NCI-H226 (cell line): ENCODE data around the gene VPS52.
"Not testable (repeated sequence)": the region's sequence is repeated elsewhere in the genome, so short reads cannot be mapped to it uniquely, and the experiment has no call there.

Source experiments
- DNase-seq: peaks from one replicate; pipeline ENCODE4 v3.0.0-alpha.2; 2015

The VPS52 gene

DNA sequence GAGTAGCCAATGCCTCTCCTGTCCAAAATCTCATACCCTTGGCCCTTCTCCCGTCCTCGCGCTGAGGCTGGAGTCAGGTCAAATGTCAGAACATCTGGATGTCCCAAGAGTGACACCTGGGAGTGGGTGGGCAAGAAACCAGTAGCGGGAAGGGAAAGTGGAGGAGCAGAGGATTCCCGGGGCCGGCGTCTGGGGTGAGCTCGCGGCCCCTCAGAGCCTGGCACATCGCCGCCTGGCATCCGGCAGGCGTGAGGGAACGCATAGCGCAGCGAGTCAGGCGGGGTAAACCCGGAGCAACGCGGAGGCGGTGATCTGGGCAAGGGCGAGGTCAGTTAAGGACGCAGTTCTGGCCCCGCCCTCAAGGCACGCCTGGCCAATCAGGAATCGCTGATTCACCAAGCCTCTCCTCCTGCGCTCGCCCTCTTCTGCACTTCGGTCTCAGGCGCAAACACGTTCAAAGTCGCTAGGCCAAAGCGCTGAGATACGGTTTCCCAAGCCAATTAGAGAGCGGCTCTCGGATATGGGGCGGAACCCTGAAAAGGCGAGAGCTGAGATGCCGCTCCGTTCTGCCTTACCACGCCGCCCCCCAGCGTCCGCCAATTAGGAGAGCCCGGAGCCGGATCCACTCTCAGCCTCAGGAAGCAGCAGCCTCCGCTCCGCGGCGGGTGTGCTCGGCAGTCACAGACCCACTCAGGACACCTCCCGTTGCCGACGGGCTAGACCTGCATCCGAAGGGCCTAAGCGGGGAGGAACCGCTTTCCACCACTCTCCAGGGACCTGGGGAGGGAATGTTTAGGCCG, 22.5 kb downstream of the VPS52 start:
- DNase-seq: peak; percentile 100

DNA sequence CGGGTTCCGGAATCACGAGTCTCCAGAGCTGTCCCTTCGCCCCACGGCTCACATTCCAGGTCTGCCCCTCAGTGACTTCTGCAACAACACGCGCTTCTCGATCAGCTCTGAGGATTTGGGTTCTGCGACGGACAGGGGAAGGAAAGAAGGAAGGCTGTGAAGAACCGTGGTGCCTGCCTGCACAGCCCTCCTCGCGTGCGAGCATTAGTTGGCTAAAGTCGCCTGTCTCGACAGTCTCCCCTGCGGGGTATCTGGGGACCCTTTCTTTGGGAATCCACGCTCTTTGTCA, 23.1 kb downstream of the VPS52 start:
- DNase-seq: no peak

DNA sequence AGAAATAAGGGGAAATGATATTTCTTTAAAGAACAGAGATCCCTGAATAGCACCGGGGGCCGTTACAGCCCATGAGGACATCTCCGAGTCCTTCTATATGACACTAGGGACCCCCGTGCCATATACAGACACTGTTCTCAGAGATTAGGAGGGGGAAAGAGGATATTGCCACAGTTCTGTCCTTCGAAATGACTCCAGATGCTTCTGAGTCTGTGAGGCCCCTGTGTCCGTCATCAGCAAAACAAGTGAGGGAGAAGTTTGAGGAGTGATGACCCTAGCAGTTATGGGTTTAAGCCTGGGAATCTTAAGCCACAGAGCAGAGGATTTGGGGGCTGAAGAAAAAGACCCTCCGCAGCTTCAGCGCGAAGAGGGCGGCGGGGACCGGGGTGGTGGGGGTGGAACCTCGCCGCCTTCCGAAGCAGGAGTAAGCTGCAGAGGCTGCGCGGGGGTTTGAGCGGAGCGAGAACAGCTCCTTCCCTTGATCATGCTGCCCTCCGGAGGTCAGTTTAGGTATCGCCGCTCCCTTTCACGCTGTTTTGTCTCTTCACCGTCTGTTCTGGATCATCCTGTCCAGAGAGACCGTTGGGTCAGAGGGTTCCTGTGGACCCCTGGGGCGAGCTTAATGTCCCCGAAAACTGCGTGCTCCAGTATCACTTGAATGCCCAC, 23.6 kb downstream of the VPS52 start:
- peak; percentile 80 for DNase-seq

DNA sequence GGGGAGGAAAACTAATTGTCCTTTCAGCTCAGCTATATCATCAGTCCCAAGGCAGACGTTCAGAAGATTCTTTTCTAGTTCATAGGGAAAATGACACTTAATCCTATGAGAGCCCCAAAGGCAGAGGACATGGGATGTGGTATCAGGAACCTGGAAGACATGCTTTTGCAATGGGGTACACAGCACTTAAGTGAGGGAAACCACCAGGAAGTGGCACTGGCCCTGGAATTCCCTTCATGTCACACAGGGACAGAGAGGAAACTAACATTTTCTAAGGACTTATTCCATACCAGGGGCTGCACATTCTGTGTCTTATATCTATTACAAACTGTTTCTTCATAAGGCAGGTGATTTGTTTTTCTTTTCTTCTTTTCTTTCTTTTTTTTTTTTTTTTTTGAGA, 28.2 kb downstream of the VPS52 start:
- DNase-seq: no peak

DNA sequence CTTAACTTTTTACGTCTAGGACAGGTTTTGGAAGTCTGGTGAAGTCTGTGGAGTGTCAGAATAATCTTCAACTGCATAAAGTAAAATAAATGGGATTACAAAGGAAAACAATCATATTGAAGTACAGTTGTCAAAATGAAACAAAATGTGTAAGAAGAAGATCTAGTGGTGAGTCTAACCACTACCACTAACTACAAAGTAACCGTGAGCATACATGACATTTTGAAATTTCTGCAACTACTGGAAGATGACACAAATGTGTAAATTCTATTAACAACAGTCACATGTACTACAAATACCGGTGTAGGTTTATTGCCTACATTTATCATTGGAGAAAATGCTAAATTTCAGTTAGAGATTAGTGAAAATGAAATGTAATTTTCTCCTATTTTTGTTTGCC, 29.7 kb downstream of the VPS52 start:
- no peak for DNase-seq

DNA sequence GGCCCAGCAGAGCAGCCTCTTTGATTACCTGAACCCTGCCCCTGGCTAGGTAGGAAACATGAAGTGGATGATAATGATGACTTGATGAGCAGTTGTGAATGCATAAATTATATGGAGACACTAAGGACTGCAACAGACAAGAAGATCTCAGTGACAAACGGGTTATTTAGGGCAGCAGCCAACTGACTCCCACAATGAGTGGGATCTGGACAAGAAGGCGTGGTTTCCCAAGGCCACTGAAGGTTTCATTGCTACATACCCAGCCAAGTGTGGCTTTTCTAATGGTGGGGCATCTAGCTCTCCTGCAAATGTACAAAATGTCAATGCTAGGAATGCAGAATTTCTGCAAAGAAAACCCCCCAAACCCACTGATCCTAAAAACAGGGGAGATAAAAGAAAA, 33.9 kb downstream of the VPS52 start:
- no peak for DNase-seq

DNA sequence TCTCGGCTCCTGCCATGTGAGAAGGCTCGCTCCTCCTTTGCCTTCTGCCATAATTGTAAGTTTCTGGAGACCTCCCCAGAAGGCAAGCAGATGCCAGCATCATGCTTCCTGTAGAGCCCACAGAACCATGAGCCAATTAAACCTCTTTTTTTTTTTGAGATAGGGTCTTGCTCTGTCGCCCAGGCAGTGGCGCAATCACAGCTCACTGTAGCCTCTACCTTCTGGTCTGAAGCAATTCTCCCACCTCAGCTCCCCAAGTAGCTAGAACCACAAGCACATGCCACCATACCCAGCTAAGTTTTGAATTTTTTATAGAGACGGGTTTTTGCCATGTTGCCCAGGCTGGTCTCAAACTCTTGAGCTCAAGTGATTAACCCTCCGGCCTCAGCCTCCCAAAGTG, 34.8 kb downstream of the VPS52 start:
- no peak for DNase-seq

DNA sequence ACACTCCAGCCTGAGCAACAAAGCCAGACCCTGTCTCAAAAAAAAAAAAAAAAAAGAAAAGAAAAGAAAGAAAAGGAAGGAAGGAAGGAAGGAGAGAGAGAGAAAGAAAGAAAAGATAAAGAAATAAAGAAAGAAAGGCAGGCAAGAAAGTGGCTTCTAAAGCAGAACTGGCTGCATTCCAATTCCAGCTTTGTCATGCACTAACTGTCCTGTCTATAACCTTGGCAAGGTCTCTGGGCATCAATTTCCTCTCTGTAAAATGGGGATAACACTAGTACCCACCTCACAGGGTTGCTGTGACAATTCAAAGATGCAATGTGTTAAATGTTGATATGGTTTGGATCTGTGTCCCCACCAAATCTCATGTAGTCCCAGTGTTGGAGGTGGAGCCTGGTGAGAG, 35.3 kb downstream of the VPS52 start:
- DNase-seq: no peak

DNA sequence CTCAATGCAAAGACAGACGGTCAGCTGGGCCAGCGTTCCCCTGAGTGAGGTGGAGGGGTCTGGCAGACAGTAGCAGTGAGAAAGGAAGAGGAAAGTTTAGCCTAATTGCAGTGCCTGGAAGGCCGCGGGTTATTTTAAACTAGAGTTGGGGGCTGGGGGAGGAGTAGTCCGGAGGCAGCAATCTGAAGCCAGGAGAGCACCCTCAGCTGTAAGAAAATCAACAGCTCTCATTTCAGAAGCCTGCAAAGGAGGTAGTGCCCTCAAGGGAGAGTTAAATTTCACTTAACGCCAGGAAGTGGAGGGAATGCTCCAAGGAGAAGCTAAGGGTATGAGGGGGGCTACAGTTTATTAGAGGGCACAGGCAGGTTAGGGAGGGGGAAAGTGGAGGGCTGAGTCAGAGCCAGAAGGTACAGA, 36.4 kb downstream of the VPS52 start:
- no peak for DNase-seq

DNA sequence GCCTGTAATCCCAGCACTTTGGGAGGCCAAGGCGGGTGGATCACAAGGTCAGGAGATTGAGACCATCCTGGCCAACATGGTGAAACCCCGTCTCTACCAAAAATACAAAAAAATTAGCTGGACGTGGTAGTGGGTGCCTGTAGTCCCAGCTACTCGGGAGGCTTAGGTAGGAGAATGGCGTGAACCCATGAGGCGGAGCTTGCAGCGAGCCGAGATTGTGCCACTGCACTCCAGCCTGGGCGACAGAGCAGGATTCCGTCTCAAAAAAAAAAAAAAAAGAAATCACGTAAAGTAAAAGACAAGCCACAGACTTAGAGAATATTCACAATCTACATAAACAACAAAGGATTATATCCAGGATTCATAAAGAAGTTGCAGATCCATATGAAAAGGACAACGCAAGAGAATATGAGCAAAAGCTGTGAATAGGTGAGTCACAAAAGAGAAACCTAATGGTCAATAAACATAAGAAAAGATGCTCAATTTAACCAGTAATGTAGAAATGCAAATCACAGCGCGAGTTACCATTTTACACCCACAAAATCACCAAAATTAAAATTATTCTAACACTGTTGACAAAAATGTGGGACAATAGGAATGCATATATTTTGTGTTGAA, 45.1 kb downstream of the VPS52 start:
- not testable (repeated sequence) for DNase-seq

DNA sequence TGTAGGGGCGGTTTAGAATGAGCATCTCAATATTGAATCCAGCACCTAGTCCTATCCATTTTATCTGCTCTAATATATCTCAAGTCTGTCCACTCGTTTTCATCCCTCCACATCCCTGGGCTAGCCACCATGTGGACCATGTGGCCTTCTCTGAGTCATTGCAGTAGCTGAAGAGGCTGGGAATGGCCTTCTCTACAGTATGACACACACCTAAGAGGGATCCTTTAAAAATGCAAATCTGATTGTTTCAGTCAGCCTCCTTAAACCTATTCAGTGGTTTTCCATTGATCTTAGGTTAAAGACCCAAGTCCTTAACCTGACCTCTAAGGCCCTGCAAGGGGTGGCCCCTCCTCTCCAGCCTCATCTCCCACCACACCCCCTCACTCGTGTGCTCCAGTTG, 54.0 kb downstream of the VPS52 start:
- DNase-seq: no peak

DNA sequence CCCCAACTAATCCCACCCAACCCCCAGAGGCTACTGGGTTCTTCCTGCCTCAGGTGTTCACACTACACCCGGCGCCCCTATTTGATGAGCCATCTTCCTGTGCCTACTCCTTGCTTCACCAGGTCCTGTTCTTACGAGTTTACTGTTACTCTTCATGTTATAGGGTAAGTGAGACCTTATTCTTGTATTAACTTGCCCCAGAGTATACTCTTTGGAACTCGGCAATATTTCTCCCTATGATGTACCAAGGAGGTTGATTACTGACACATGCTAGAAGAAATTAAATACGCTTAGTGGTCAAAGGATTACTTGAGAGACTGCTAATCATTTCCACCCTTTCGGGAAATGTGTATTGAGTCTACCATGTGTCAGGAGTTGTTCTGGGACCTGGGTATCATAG, 54.4 kb downstream of the VPS52 start:
- DNase-seq: no peak

DNA sequence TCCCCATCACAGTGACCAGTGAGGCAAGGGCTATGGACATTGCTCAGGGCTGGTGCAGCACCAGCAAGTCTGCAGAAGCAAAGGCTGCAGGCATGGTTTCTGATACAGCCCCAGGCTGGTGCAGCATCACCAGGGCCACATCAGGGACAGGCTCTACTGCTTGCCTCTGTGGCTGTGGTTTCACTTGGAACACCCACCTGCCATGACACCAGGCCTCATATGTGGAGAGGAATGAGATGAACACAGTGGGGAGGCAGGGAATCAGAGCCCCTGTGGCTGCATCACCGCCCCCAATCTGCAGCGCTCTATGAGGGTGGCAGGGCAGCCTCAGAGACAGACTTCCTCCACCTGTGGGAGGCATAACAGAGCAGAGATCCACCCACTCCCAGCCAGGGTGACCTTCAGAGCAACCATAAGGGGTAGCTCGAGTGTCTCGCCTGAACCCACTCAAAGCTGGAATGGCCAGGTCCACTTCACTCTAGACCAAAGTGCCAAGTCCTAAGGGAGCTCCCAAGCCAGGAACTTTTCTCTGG, 55.5 kb downstream of the VPS52 start:
- DNase-seq: no peak

DNA sequence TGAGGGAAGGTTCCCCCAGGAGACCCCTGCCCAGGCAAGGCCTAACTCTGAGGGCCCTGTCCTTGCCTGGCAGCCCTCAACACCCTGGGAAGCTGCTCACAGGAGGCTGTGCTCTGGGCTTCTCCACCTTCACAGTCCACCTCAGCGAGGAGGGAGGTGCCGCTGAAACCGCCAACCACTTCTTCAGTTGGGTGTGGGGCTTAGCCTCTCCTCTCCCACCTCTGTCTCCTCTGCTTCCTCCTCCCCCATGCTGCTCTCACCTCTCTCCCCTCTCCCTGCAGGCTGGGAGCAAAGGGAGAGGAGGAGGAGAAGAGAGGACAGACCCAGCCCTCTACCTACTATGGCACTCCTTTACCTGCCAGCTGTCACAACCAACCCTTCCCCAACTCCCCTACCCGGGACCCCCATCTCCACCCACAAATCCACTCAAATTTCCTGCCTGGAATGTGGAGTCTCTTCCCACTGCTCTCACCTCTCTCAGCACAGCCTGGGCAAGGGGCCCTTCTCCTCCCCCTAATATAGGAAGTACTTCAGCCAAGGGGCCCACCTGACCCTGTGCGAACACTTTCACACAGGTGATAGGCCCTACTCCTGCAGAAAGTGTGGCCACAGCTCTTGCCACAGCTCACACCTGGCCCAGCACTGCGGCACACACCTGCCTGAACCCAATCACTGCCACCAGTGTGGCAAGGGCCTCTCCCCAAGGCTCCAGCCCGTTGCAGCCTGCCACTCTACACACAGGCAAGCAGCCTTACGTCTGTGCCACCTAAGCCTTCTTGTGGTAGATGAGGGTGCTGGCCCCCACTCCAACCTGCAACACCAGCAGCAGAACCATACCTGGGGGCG, 56.2 kb downstream of the VPS52 start:
- DNase-seq: no peak

DNA sequence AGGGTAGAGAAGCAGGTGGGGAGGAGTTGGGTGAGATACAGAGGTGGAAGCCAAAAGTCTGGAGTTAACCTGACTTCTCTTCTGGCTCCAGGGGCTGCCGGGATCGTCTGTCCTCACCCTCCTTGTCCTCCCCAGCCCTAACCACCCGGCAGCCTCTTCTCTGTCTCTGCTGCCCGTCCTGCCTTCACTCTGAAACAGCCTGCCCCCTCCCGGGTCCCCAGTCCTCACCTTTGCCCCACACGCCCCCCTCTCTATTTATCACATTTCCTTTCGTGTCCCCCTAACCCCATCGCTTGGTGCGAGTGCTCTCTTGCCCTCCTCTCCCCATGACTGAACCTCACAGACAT, 57.7 kb downstream of the VPS52 start:
- DNase-seq: no peak

DNA sequence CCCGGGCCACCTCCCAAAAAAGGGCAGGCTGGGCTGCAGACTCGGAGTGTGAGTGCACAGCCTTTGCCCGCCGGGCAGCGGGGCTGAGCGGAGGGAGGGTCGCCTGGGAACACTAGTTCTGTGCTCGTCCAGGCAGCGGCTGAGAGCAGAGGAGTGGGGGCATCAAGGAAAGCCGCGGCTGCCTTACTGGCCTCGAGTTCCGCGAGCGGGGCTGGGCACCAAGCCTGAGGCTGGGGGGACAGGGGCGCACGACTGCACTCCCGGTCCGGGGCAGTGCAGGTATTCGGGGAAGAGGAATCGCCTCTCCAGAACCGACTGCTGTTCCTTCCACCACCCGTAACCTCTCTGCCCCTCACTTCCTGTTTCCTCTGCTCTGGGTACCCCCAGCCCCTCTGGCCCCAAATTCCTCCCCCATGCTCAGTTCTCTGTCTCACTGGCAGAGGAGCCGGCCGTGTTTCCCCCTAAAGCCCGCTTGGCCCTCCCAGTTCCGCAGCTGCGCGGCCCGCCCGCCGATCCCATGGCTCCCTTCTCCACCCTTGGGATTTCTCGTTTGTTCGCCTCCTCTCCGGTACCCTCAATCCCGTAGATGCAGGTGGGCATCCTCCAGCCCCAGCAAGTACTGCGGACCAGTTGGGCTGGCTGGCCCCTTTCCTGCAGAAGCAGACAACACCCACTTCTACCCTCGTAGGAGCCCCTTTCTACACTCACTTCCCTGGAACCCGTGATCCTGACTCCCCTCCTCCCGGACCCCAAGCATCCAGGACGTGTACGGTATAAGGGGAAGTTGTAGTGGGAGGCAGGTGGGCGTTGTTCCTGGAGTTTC, 58.3 kb downstream of the VPS52 start:
- no peak for DNase-seq

DNA sequence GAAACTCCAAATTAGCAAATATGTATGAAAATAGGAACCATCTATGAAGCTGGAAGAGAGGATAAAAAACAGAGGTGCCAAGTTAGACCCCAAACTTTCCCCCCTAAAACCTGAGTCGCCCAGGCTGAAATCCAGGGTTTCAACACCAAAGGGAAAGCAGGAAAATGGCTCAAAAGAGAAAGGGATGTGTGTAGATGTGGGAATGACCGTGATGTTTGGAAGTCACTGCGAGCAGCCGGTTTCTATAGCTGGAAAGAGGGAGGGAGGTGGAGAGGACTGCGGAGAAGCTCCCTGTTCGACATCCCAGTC, 58.9 kb downstream of the VPS52 start:
- no peak for DNase-seq

DNA sequence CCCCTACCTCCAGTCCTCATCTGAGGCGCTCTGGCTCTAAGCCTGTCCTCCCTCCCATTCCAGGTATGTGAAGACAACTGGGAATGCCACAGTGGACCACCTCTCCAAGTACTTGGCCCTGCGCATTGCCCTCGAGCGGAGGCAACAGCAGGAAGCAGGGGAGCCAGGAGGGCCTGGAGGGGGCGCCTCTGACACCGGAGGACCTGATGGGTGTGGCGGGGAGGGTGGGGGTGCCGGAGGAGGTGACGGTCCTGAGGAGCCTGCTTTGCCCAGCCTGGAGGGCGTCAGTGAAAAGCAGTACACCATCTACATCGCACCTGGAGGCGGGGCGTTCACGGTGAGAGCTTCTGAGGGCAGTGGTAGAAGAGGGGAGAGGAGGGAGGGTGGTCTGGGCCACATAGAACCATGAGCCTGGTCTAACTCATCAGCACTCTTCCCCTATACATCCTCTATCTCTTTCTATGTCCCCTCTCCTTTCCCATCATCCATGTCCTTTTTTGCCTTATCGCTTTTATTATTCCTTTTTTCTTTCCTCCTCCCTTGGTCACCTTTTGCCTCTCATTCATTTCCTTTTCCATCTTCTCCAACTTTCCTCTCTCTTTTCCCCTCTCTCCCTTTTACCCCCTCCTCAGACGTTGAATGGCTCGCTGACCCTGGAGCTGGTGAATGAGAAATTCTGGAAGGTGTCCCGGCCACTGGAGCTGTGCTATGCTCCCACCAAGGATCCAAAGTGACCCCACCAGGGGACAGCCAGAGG, 59.8 kb downstream of the VPS52 start:
- no peak for DNase-seq

DNA sequence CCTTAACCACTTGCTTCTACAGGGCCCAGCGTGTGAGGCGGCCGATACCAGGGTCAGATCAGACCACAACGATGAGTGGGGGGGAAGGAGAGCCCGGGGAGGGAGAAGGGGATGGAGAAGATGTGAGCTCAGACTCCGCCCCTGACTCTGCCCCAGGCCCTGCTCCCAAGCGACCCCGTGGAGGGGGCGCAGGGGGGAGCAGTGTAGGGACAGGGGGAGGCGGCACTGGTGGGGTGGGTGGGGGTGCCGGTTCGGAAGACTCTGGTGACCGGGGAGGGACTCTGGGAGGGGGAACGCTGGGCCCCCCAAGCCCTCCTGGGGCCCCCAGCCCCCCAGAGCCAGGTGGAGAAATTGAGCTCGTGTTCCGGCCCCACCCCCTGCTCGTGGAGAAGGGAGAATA, 60.5 kb downstream of the VPS52 start:
- no peak for DNase-seq

DNA sequence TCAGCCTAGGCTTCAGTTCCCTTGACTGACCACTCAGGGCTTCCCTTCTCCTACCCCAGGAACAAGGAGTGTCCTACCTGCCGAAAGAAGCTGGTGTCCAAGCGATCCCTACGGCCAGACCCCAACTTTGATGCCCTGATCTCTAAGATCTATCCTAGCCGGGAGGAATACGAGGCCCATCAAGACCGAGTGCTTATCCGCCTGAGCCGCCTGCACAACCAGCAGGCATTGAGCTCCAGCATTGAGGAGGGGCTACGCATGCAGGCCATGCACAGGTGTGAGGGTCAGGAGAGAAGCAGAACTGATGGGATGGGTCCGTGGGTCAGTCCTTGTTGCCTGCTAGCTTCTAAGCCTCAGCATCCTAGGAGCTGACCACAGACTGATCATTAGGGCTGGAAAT, 61.8 kb downstream of the VPS52 start:
- DNase-seq: no peak

DNA sequence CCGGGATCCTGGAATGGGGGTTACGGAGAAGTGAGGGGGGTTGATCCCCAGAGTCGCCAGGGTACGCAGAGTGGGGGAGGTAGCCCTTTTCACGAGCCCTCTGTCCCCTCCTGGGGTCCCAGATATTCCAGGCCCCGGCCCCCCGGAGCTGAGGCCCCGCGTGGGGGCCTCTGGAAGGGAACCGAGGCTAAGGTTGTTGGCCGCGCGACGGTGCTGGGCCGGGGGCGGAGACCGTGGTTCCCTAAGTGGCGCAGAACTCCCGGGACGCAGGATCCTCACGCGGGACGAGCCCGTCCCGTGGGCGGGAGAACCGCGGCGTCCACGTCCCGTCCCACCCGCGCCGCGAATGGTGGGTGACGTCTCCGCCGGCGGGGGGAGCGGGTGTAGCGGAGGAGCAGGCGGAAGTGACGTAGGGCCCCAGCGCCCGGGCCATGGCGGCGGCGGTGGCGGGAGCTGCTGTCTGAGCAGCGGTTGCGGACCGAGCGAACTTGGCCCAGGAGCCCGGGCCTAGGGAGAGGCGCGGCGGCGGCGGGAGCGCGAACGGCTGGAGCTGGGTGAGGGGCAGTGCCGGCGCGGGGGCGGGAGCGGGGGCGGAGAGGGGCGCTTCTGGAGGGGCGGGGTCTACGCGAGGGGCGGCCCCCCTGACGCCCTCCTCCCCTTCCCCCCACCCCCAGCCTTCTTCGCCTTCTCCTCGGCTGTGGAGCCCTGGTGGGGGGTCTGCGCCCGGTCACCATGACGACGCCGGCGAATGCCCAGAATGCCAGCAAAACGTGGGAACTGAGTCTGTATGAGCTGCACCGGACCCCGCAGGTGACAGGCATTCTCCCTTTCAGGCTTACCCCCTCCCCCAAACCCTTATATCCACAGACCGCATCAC, 63.3 kb downstream of the VPS52 start, which contains the start of gene RING1:
Gene RING1 (plus strand): TSS at position 410 of the 877 bp plus-strand sequence. CDS start 323 bp downstream, at position 733.
- peak; percentile 72 for DNase-seq
